Nephron progenitor cell (in vitro differentiated cells): Measurements from ENCODE around the gene MAP3K7CL.

Experiments
- DNase-seq: peaks from one replicate; pipeline ENCODE4 v3.0.0; 2021
- H3K27ac Mint-ChIP-seq: 2 replicates; pipeline ENCODE4 v1.8.0; 2021; ENCODE audit warnings: mild to moderate bottlenecking, moderate library complexity, mixed read lengths
- H3K27me3 Mint-ChIP-seq: 2 replicates; pipeline ENCODE4 v1.8.0; 2021; ENCODE audit warnings: mild to moderate bottlenecking, low read depth, mixed read lengths; ENCODE audit not compliant: poor library complexity
- H3K36me3 Mint-ChIP-seq: 2 replicates; pipeline ENCODE4 v1.8.0; 2021; ENCODE audit warnings: low read depth, mixed read lengths
- H3K4me1 Mint-ChIP-seq: 2 replicates; pipeline ENCODE4 v1.8.0; 2021; ENCODE audit warnings: mixed read lengths
- H3K4me3 Mint-ChIP-seq: 2 replicates; pipeline ENCODE4 v1.8.0; 2021; ENCODE audit warnings: mild to moderate bottlenecking, moderate library complexity, mixed read lengths
- H3K9me3 Mint-ChIP-seq: 2 replicates; pipeline ENCODE4 v1.8.0; 2021; ENCODE audit warnings: mild to moderate bottlenecking, moderate library complexity, mixed read lengths
- TF ChIP-seq, protein P1 (sequence below): fragments of 200-600 bp; sonication (generic); IDR thresholded peaks from 2 replicates; pipeline ENCODE4 v1.5.0; 2021; ENCODE audit warnings: antibody characterized with exemption

The MAP3K7CL gene, protein sequence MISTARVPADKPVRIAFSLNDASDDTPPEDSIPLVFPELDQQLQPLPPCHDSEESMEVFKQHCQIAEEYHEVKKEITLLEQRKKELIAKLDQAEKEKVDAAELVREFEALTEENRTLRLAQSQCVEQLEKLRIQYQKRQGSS

DNA sequence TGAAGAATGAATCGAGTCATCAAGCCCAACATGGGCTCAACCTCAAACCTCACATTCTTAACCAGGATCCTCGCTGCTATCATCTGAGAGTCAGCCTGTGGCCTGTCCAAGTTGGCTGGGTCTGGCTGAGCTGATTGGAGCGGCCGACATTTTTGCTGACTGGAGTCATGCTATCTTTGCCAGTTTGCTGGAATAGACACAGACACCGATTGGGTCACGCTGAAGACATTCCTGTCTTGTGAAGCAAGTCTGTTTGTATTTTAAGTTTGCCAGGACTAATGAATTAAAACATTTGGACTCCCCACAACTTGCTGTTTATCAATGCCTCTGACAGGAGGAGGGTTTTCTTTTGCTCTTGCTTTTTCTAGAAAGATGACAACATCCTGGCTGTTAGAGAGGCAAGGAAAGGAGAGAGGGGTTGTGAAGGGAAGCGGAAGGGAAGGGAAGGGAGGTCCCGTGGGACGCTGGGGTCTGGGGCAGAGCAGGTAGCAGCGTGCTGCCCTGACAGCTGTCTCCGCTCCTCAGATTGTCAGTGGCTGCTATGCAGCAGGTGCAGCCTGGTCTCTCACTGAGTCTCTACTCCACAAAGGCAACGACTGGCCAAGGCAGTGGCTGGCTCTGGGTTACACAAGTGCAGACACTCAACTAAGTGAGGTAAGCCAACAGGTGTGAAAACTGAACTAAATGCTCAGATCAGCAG, at the start of gene MAP3K7CL:
TSS of gene MAP3K7CL (plus strand) at position 375 of the 700 bp plus-strand sequence. CDS start 2,701 bp downstream, outside the sequence.
- H3K36me3 Mint-ChIP-seq = no peaks in the 10 kb centered on the region
- H3K9me3 Mint-ChIP-seq = peaks cover 15% of the 10 kb centered on the region
- H3K4me1 Mint-ChIP-seq = peaks cover 9% of the 10 kb centered on the region
- H3K27me3 Mint-ChIP-seq = peaks cover 5% of the 10 kb centered on the region
- H3K4me3 Mint-ChIP-seq = no peak within 1 kb of the TSS
- H3K27ac Mint-ChIP-seq = no peak within 1 kb of the TSS
- no peak for DNase-seq
- TF ChIP-seq, protein P1, sequence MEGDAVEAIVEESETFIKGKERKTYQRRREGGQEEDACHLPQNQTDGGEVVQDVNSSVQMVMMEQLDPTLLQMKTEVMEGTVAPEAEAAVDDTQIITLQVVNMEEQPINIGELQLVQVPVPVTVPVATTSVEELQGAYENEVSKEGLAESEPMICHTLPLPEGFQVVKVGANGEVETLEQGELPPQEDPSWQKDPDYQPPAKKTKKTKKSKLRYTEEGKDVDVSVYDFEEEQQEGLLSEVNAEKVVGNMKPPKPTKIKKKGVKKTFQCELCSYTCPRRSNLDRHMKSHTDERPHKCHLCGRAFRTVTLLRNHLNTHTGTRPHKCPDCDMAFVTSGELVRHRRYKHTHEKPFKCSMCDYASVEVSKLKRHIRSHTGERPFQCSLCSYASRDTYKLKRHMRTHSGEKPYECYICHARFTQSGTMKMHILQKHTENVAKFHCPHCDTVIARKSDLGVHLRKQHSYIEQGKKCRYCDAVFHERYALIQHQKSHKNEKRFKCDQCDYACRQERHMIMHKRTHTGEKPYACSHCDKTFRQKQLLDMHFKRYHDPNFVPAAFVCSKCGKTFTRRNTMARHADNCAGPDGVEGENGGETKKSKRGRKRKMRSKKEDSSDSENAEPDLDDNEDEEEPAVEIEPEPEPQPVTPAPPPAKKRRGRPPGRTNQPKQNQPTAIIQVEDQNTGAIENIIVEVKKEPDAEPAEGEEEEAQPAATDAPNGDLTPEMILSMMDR = no peak

DNA sequence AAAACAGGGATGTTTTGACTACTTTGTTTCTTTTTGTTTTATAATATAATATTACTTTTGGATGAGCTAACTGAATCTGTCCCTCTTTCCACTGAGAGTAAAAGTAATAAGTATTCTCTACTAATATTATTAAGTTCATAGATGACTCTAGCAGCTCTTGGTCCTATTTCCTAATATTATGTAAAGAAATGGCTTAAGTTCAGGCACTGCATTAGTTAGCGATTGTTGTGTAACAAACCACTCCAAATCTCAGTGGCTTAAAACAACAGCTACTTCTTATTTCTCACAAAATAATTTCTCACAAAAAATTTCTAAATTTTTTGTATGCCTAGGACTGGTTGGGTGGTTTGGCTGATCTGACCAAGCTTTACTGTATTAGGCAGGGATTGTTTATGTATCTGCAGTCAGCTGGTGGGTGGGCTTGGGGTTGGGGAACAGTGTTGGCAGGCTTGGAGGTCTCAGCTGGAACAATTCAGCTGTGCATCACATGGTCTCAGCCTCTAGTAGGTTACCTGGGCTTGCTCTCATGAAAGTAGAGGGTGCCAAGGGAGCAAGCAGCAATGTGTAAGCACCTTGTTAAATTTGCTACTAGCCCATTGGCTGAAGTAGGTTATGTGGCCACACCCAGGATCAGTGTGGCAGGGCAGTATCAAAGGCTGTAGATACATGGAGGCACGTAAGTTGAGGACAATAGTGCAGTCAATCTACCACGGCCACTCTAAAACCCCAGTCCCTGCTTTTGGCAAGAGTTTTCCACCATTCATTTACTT, 48.2 kb upstream of the MAP3K7CL start:
- peaks cover 7% of the 10 kb centered on the region for H3K27me3 Mint-ChIP-seq
- TF ChIP-seq, protein P1 = no peak
- H3K27ac Mint-ChIP-seq = no peak overlapping the region
- peaks cover 18% of the 10 kb centered on the region for H3K4me1 Mint-ChIP-seq
- H3K36me3 Mint-ChIP-seq = no peaks in the 10 kb centered on the region
- DNase-seq = no peak
- no peak overlapping the region for H3K4me3 Mint-ChIP-seq
- no peaks in the 10 kb centered on the region for H3K9me3 Mint-ChIP-seq

DNA sequence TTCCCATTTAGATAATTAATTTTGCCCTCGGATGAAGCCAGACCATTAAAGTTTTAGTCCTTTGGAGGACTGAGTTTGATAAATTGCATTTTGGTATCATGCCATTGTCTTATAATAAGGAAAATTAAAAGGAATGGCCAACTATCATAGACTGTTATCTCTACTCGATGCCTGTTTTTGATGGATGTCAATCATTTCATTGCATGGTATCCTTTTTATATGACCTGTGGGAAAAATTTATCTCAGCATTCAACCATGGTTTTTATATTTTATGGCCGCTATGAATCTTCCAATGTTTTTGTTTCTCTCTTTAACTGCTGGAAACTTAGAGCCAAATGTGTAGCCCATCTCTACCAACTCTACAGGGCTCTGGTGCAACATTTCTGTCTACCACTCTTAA, 47.1 kb upstream of the MAP3K7CL start:
- no peaks in the 10 kb centered on the region for H3K9me3 Mint-ChIP-seq
- no peak overlapping the region for H3K4me3 Mint-ChIP-seq
- peaks cover 18% of the 10 kb centered on the region for H3K4me1 Mint-ChIP-seq
- no peak for DNase-seq
- H3K36me3 Mint-ChIP-seq = no peaks in the 10 kb centered on the region
- peaks cover 7% of the 10 kb centered on the region for H3K27me3 Mint-ChIP-seq
- TF ChIP-seq, protein P1 = no peak
- H3K27ac Mint-ChIP-seq = no peak overlapping the region

DNA sequence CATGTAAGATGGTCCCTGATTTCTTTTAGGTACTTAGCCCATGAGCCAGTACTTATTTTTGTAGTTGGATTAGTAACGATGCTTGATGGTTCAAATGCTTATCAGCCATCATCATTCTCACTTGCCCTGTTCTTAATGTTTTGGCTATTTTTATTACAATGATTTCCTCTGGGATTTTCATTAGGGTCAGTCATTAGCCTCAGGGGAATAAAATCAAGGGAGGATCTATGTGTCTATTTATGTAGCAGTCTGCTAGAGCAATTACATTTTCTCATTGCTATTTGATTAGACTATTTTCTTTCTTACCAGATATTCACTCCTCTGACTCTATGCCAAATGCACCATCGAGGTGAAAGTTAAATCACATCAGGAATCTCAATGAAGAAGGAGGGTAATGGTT, 46.1 kb upstream of the MAP3K7CL start:
- no peak overlapping the region for H3K27ac Mint-ChIP-seq
- TF ChIP-seq, protein P1 = no peak
- H3K36me3 Mint-ChIP-seq = no peaks in the 10 kb centered on the region
- no peak for DNase-seq
- no peaks in the 10 kb centered on the region for H3K9me3 Mint-ChIP-seq
- H3K4me3 Mint-ChIP-seq = no peak overlapping the region
- peaks cover 18% of the 10 kb centered on the region for H3K4me1 Mint-ChIP-seq
- peaks cover 7% of the 10 kb centered on the region for H3K27me3 Mint-ChIP-seq

DNA sequence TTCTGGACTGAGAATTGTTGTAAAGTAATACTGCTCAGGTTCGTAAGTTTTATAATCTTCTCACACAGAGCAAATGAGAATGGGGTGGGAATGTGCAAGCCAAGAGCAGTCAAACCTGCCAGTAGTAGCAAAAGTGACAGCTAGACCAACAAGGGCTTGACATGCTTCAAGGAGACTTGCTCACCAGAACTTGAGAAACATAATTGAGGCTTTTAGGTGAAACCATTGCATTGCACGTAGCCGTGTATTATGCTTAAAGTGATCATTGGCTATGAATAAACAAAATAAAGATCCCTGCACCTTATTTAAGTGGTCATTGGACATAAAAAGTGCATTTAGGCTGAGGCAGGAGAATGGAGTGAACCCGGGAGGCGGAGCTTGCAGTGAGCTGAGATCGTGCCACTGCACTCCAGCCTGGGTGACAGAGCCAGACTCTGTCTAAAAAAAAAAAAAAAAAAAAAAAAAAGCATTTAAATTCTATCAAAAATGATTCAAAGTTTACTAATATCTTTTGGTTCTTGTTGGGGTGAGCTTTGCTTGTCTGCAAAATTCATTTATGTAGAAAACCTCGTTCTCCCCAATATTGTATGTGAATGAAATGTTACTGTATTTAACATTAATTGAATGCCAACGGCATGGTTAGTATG, 45.2 kb upstream of the MAP3K7CL start:
- Mint-ChIP-seq H3K4me3 (no peak overlapping the region), H3K27ac (no peak overlapping the region), H3K9me3 (no peaks in the 10 kb centered on the region), H3K4me1 (peaks cover 18% of the 10 kb centered on the region), H3K27me3 (peaks cover 7% of the 10 kb centered on the region), H3K36me3 (no peaks in the 10 kb centered on the region)
- DNase-seq = no peak
- TF ChIP-seq, protein P1 = no peak
